Measurements from ENCODE around the gene EID3. TPM values are rescaled to one million over a fixed set of nuclear protein-coding genes. Genes with fewer than 3 reads are reported as not detected.

Gene EID3
- total RNA-seq (1 to 10 TPM in 5 of 10 donors, under 1 TPM in 5; 0.52 to 1.6 (median 1.0) TPM), polyA plus RNA-seq (1 to 10 TPM in 1 of 2 donors, under 1 TPM in 1; 0.48 to 1.8 TPM)
- long read RNA-seq, donor 1 = 0 reads
- long read RNA-seq, donor 2 = 0 reads
- long read RNA-seq, donor 3 = 0 reads

DNA sequence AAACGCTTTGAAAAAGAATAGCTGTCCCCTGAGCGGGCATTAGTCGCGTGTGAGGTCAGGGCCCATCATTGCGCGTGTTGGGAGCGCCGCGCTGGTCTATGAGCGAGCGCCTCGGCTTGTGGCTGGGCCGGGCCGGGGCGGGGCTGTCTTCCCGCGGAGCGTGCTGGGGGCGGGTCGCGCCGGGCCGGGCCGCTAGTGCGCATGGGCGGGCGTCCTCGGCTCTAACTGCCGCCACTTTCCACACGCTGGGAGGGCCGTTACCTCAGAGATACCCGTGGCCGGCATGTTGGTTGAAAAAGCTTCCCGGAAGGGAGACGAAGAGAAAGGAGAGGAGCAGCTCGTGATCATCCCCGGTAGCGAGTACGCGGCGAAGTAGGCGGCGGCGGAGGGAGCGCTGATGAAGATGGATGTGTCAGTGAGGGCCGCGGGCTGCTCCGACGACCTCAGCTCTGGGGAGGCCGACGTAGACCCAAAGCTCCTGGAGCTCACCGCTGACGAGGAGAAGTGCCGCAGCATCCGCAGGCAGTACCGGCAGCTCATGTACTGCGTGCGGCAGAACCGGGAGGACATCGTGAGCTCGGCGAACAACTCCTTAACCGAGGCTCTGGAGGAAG is at the start of gene EID3:
Gene EID3 (plus strand): TSS at position 202 of the 614 bp plus-strand sequence. CDS start 196 bp downstream, at position 398.
- TF ChIP-seq, protein P1, sequence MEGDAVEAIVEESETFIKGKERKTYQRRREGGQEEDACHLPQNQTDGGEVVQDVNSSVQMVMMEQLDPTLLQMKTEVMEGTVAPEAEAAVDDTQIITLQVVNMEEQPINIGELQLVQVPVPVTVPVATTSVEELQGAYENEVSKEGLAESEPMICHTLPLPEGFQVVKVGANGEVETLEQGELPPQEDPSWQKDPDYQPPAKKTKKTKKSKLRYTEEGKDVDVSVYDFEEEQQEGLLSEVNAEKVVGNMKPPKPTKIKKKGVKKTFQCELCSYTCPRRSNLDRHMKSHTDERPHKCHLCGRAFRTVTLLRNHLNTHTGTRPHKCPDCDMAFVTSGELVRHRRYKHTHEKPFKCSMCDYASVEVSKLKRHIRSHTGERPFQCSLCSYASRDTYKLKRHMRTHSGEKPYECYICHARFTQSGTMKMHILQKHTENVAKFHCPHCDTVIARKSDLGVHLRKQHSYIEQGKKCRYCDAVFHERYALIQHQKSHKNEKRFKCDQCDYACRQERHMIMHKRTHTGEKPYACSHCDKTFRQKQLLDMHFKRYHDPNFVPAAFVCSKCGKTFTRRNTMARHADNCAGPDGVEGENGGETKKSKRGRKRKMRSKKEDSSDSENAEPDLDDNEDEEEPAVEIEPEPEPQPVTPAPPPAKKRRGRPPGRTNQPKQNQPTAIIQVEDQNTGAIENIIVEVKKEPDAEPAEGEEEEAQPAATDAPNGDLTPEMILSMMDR (IDR thresholded peaks at IDR 0.05) = peak in 1 of 9 donors; percentile 6
- DNase-seq (peak; percentile 90 to 93), ATAC-seq (peak; percentile 99 to 100 (median 100))
- intact Hi-C loops (cut with DNase I) = loop anchor here in 2 of 10 donors (1.0 to 10.0 kb wide), 3 partner anchors 86 to 169 kb away; partner anchors contain the start of genes TXNRD1 (in 2 of the 2) and NFYB (in 1 of the 2)
- H3K4me1 ChIP-seq = peaks cover 0 to 72% (median 59%) of the 10 kb centered on the region in 9 donors
- H3K4me3 ChIP-seq = peak within 1 kb of the TSS; percentile 31 to 66 (median 56)
- H3K27ac ChIP-seq = peak within 1 kb of the TSS in 9 of 10 donors; percentile 42 to 80 (median 65)
- peaks cover 0 to 25% (median 0%) of the 10 kb centered on the region in 9 donors for H3K36me3 ChIP-seq
- no peaks in the 10 kb centered on the region for H3K27me3 ChIP-seq
- WGBS, 2 donors = 8% methylated on average over 63 of the region's 63 CpGs
- no peaks in the 10 kb centered on the region for H3K9me3 ChIP-seq

DNA sequence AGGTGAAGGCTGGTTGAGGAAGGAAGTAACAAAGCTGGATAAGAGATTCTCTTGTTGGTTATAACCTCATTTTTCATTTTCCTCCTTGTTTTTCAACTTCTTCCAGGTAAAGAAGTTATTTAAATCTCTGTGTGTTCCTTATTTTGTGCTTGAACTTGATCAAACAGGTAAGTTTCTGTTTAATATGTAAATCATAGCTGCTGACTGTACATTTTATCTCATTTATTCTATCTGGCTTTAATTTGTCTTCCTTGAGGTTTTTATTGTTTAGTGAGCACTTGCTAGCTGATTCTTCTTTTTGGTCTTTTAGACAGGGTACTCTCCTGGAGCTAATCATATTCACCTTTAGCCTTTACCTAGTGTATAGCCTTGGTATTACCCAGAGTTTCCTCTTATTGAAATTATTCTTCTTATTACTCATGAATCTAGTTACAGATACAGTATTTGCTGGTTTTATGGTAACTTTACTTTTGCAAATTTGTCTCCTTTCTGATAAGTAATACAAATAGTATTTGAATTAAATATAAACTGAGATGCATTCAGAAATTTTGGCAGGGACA is 45.5 kb upstream of the EID3 start:
- H3K4me1 ChIP-seq = no peaks in the 10 kb centered on the region
- no peaks in the 10 kb centered on the region for H3K36me3 ChIP-seq
- H3K27me3 ChIP-seq = no peaks in the 10 kb centered on the region
- TF ChIP-seq, protein P1 (IDR thresholded peaks at IDR 0.05) = no peak
- DNase-seq (no peak), ATAC-seq (no peak)
- H3K4me3 ChIP-seq = no peak overlapping the region
- no peak overlapping the region for H3K27ac ChIP-seq
- intact Hi-C loops (cut with DNase I) = no loop called here
- H3K9me3 ChIP-seq = no peaks in the 10 kb centered on the region

DNA sequence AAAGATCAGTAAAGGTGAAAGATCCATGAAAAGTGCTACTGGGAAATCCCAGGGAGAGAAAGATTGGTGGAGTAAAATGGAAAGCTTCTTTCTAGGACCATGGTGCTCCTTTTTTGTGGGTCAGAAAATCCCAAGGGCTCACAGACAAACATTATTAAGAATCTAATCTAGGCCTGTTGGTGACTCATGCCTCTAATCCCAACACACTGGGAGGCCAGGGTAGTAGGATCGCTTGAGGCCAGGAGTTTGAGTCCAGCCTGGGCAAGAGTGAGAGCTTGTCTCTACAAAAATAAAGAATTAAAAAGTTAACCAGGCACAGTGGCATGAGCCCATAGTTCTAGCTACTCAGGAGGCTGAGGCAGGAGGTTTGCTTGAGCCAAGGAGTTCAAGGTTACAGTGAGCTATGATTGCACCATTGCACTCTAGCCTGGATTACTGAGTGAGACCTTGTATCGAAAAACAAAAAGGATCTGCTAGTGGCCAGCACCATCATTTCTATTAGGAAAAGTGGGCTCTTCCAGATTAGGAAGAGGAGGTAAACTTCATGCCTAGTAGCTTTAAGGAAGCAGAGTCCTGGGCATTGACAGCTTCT is 45.0 kb upstream of the EID3 start:
- Histone ChIP-seq H3K4me3 (no peak overlapping the region), H3K36me3 (no peaks in the 10 kb centered on the region), H3K4me1 (no peaks in the 10 kb centered on the region), H3K9me3 (no peaks in the 10 kb centered on the region), H3K27ac (no peak overlapping the region), H3K27me3 (no peaks in the 10 kb centered on the region)
- no peak for DNase-seq
- intact Hi-C loops (cut with DNase I) = no loop called here
- 85 to 86% methylated on average over 2 of the region's 2 CpGs for WGBS, 2 donors
- TF ChIP-seq, protein P1 (IDR thresholded peaks at IDR 0.05) = no peak
- no peak for ATAC-seq

DNA sequence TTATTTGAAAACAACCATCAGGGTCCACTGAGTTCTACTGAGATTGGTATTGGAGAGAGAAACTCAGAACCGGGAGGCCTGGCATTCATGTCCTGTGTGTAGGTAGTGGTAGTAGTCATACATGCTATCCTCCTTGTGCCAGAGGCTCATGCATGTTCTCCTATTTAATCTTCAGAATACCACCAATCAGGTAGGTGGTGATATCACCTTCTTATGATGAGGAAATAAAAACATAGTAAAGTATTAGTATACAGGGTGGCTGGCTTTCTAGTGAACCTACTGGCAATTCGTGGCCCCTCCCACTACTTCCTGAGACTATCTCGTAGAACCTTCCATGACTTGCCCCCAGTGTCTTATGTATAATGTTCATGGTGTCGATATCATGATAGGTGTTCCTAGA is 40.5 kb upstream of the EID3 start:
- DNase-seq = no peak
- no peaks in the 10 kb centered on the region for H3K27me3 ChIP-seq
- no peaks in the 10 kb centered on the region for H3K36me3 ChIP-seq
- peaks cover 0 to 5% (median 0%) of the 10 kb centered on the region in 9 donors for H3K4me1 ChIP-seq
- WGBS, 2 donors = 77 to 90% methylated on average over 4 of the region's 4 CpGs
- no peak overlapping the region for H3K27ac ChIP-seq
- intact Hi-C loops (cut with DNase I) = no loop called here
- no peak overlapping the region for H3K4me3 ChIP-seq
- H3K9me3 ChIP-seq = no peaks in the 10 kb centered on the region
- TF ChIP-seq, protein P1 (IDR thresholded peaks at IDR 0.05) = no peak
- ATAC-seq = no peak
